ENCODE data around the gene PFN1. TPM values are rescaled to one million over a fixed set of nuclear protein-coding genes. Genes with fewer than 3 reads are reported as not detected.
"Not testable (repeated sequence)": the region's sequence is repeated elsewhere in the genome, so short reads cannot be mapped to it uniquely, and the experiment has no call there.

Gene PFN1
- total RNA-seq, 1 donor from 2014 or later: 457 TPM

GRCh38 chr17:4908301-4908700 lies 40.0 kb downstream of the PFN1 start:
- H3K4me3 ChIP-seq: no peak overlapping the region
- intact Hi-C loops (cut with DNase I): loop anchor here (10.0 kb wide), 1 partner anchor 156 kb away; no protein-coding TSS in a partner anchor
- no peak for TF ChIP-seq CTCF (IDR thresholded peaks at IDR 0.05)
- peaks cover 5% of the 10 kb centered on the region for H3K4me1 ChIP-seq
- no peaks in the 10 kb centered on the region for H3K9me3 ChIP-seq
- no peaks in the 10 kb centered on the region for H3K27me3 ChIP-seq
- peak overlapping the region; percentile 55 for H3K27ac ChIP-seq
- H3K36me3 ChIP-seq: no peaks in the 10 kb centered on the region
- DNase-seq (no peak), ATAC-seq (no peak)

DNA sequence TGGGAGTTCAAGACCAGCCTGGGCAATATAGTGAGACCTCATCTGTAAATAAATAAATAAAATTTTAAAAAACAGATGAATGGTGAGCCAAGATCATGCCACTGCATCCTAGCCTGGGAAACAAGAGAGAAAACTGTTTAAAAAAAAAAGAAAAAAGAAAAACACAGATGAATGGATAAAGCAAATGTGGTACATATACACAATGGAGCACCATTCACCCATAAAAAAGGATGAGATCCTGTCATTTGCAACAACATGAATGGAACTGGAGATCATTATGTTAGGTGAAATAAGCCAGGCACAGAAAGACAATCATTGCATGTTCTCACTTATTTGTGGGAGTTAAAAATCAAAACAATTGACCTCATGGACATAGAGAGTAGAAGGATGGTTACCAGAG lies 41.7 kb downstream of the PFN1 start:
- not testable (repeated sequence) for H3K27me3 ChIP-seq, H3K27ac ChIP-seq, DNase-seq, H3K4me3 ChIP-seq, H3K4me1 ChIP-seq, H3K36me3 ChIP-seq, ATAC-seq, H3K9me3 ChIP-seq
- intact Hi-C loops (cut with DNase I): loop anchor here (10.0 kb wide), 1 partner anchor 158 kb away; no protein-coding TSS in a partner anchor

DNA sequence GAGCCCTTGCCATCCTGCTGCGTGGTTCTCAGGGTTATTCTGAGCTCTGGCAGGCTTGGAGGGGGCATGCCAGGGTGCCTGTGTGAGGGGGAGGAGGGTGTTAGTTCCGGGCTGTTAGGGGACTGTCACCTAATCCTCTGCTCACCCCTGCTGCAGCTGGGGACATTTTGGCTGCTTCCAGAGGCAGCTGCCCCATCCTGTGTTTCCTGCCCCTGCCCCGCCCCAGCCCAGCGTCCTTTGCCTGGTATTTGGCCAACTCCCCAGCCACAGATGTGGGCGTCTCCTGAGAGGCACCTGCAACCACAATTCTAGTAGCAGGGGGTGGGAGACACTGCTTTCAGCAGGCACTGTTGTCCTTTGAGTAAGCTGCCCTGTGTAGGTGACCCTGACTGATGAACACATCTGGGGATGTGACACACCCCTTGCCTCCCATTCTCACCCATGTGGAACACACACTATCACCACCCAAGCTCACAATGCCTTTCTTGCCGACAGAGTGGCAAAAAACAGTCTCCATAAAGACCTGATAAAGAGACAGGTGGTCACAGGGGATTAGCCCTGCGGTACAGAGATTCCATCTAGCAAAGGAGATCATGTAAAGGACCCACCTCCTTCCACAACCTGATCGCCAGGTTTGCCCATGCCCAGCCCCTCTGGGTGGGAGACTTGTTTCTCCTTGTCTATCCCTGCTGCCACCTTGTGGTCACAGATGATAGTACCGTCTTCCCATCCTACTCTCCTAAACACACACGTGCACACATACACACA lies 45.1 kb downstream of the PFN1 start, which contains the start of gene CHRNE:
CHRNE (minus strand) TSS at position 48 of the 768 bp plus-strand sequence; CDS start at position 13, 35 bp downstream.
- peaks cover 9% of the 10 kb centered on the region for H3K4me1 ChIP-seq
- peak; percentile 53 for ATAC-seq
- intact Hi-C loops (cut with DNase I): loop anchor here (10.0 kb wide), 1 partner anchor 162 kb away; no protein-coding TSS in a partner anchor

GRCh38 chr17:4902540-4902939 lies 45.8 kb downstream of the PFN1 start:
- peaks cover 9% of the 10 kb centered on the region for H3K4me1 ChIP-seq
- no peaks in the 10 kb centered on the region for H3K9me3 ChIP-seq
- H3K27me3 ChIP-seq: peaks cover 6% of the 10 kb centered on the region
- TF ChIP-seq CTCF (IDR thresholded peaks at IDR 0.05): no peak
- intact Hi-C loops (cut with DNase I): loop anchor here (10.0 kb wide), 1 partner anchor 162 kb away; no protein-coding TSS in a partner anchor
- no peaks in the 10 kb centered on the region for H3K36me3 ChIP-seq
- H3K27ac ChIP-seq: peak overlapping the region; percentile 42
- no peak overlapping the region for H3K4me3 ChIP-seq
- ATAC-seq (no peak), DNase-seq (no peak)

More for the DNA sequence above, 45.1 kb downstream of the PFN1 start, which contains the start of gene CHRNE:
- Histone ChIP-seq H3K27ac (peak within 1 kb of the TSS; percentile 42), H3K36me3 (no peaks in the 10 kb centered on the region), H3K27me3 (peaks cover 6% of the 10 kb centered on the region), H3K4me3 (peak within 1 kb of the TSS; percentile 6), H3K9me3 (no peaks in the 10 kb centered on the region)
- peak; percentile 77 for TF ChIP-seq CTCF (IDR thresholded peaks at IDR 0.05)
- no peak for DNase-seq

DNA sequence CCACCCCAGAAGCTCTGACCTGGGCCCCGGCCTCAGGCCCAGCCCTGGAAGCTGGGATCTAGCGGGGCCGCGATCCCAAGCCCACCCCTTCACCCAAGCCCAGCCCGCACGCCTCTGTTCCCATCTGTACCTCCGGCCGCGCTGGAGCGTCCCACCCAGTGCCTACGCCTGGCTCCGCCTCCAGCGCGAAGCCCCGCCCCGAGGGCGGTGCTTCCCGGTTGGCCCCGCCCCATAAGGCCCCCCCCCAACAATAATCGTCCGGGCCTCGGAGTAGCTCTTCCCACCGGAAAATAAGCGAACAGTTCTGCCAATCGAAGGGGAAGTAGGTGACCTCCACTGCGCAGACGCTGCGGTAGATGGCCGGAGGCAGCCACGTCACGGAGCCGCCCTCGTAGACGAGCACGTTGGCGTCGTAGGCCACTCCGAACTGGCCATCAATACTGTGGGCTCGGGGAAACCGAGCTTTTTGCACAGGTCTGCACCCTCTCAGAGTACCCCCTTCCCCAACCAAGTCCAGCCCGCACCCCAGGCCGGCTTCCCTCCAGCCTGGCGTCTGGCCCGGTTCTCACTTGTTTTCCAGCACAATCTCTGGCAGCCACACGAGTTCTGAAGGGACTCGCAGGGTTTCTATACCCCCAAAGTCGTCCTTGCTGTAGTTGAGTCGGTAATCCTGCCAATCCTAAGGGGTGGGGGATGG lies 46.5 kb downstream of the PFN1 start:
- peak; percentile 61 for ATAC-seq
- Histone ChIP-seq H3K36me3 (peaks cover 5% of the 10 kb centered on the region), H3K9me3 (no peaks in the 10 kb centered on the region), H3K4me3 (peak overlapping the region; percentile 53), H3K4me1 (peaks cover 9% of the 10 kb centered on the region), H3K27ac (peak overlapping the region; percentile 42), H3K27me3 (peaks cover 6% of the 10 kb centered on the region)
- peak; percentile 86 for DNase-seq
- intact Hi-C loops (cut with DNase I): loop anchor here (10.0 kb wide), 1 partner anchor 163 kb away; no protein-coding TSS in a partner anchor
- no peak for TF ChIP-seq CTCF (IDR thresholded peaks at IDR 0.05)
